ENCODE data around the gene IPO8.
"Not testable (repeated sequence)": the region's sequence is repeated elsewhere in the genome, so short reads cannot be mapped to it uniquely, and the experiment has no call there.

The IPO8 gene

GRCh38 chr12:30687265-30687986 lies 8.2 kb downstream of the IPO8 start:
- no peak for DNase-seq

- no peak for DNase-seq
These were observed 16.4 kb downstream of the IPO8 start for GRCh38 chr12:30679241-30679640.

- no peak for DNase-seq
These were observed 17.4 kb downstream of the IPO8 start for GRCh38 chr12:30678221-30678620.

- DNase-seq, result no peak
These were observed 34.5 kb downstream of the IPO8 start for GRCh38 chr12:30661210-30661609.

GRCh38 chr12:30652034-30652696 lies 43.5 kb downstream of the IPO8 start:
- DNase-seq, result no peak

- no peak for DNase-seq
These were observed 48.8 kb downstream of the IPO8 start for GRCh38 chr12:30646821-30647220.

- no peak for DNase-seq
These were observed 52.3 kb downstream of the IPO8 start for GRCh38 chr12:30643366-30643765.

GRCh38 chr12:30640392-30640791 lies 55.3 kb downstream of the IPO8 start:
- DNase-seq, result no peak

- DNase-seq, result no peak
These were observed 60.3 kb downstream of the IPO8 start for GRCh38 chr12:30635385-30635784.

GRCh38 chr12:30631740-30632139 lies 63.9 kb downstream of the IPO8 start:
- DNase-seq, result peak; percentile 78

- no peak for DNase-seq
These were observed 64.7 kb downstream of the IPO8 start for GRCh38 chr12:30630979-30631285.

- DNase-seq, result no peak
These were observed 65.3 kb downstream of the IPO8 start for GRCh38 chr12:30630076-30630978.

GRCh38 chr12:30626847-30627246 lies 68.8 kb downstream of the IPO8 start:
- DNase-seq, result no peak

GRCh38 chr12:30624009-30624408 lies 71.7 kb downstream of the IPO8 start:
- DNase-seq, result no peak

- DNase-seq, result no peak
These were observed 73.2 kb downstream of the IPO8 start for GRCh38 chr12:30622509-30622908.

GRCh38 chr12:30621663-30622241 lies 73.9 kb downstream of the IPO8 start:
- DNase-seq, result not testable (repeated sequence)

- no peak for DNase-seq
These were observed 78.2 kb downstream of the IPO8 start for GRCh38 chr12:30617346-30618016.

- DNase-seq, result no peak
These were observed 81.6 kb downstream of the IPO8 start for GRCh38 chr12:30614031-30614430.

GRCh38 chr12:30613119-30613830 lies 82.4 kb downstream of the IPO8 start:
- DNase-seq, result no peak

GRCh38 chr12:30610718-30611117 lies 85.0 kb downstream of the IPO8 start:
- DNase-seq, result no peak

- DNase-seq, result not testable (repeated sequence)
These were observed 85.8 kb downstream of the IPO8 start for GRCh38 chr12:30609819-30610218.

GRCh38 chr12:30604302-30604701 lies 91.4 kb downstream of the IPO8 start:
- DNase-seq, result not testable (repeated sequence)
